HG03521 (cell line): Measurements from ENCODE around the gene RTP5.
"Not testable (repeated sequence)": the region's sequence is repeated elsewhere in the genome, so short reads cannot be mapped to it uniquely, and the experiment has no call there.

Experiments used
- ATAC-seq: cut with Tn5 transposase; IDR thresholded peaks from one replicate; pipeline ENCODE4 v1.9.1; 2021; ENCODE audit warnings: mild to moderate bottlenecking, moderate library complexity; ENCODE audit not compliant: unreplicated experiment

Gene RTP5

DNA sequence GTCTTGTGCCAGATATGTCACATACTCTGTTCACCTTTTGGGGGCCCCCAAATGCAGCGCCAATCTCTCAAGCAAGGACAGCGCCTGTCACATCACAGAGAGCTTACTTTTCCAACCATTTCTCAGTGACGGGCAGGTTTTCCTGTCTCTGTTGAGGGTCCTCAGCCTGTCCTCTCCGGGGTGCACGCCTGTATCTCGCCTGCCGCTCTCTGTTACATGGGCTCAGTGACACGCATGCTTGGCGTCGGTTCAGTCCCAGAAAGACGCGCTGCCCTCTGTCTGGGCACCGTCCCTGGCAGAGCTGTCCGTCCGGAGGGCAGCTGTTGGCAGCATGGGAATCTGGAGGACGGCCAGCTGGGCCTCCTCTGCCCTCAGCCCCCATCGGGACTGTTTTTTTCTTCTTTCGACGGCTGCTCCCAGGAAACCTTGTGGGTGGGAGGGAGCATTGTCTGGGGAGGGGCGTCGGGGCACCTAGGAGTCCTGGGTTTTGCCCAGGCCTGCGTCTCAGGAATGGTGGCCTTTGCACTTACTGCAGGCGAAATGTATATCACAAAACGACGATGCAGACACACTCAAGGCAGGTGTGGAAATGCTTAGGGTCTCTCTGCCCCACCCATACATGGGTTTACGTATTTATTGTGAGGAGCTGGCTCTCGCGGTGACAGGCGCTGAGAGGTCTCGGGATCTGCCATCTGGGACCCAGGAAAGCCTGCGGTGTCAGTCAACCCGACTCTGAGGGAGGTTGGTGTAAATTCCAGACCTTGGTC, 30.9 kb downstream of the RTP5 start:
- no peak for ATAC-seq

DNA sequence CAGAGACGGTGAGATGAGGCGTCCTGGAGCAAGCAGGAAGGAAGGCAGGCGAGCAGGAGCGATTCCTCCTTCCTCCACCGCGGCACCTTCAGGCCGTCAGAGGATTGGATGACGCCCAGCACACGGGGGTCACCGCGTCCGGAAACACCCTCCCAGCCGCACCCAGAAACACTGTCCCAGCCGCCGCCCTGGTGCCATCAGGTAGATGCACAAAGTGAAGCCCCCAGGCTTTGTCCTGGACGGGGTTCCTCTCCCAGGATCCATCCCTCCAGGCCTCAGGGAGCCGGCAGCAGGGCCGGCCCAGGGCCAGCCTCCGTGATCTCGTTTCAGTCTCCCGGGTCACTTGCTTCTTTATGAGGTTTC, 31.5 kb downstream of the RTP5 start:
- no peak for ATAC-seq

DNA sequence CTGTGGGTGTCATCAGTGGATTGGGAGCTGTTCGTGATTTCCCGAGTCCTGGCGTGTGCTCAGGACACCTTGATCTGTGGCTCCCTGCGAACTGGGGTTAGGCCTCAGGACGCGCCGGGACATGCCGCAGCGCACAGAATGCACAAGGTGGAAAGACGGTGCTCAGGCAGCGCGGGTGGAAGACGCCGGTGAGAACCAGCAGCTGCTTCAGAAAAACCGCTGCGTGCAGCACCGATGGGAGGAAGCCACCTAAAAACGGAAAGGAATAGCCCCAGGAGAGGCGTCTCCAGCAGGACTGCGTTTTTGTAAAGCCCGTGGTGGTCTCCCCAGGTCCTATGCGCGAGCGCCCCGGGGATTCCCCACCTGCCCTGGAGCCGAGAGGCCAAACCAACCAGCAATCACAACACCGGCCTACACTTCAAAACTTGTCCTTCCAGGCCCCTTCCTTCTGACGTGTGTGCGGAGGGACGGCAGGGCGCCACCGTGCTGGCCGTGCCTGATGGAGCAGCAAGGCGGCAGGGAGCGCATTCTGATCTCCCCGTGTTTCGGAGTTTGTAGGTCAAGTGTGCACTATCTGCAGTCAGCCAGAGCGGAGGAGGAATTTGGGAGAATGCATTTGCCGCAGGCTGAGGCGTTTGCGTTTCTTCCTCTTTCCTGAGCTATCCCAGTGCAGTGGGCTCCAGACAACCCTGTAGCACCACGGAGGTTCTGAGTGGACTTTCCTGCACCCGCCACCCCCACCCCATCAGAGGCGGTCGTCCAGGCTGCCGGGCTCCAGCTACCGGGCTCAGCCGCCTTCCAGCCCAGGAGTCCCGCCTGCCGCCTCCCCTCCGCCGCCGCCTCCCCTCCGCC, 32.2 kb downstream of the RTP5 start:
- ATAC-seq = no peak

DNA sequence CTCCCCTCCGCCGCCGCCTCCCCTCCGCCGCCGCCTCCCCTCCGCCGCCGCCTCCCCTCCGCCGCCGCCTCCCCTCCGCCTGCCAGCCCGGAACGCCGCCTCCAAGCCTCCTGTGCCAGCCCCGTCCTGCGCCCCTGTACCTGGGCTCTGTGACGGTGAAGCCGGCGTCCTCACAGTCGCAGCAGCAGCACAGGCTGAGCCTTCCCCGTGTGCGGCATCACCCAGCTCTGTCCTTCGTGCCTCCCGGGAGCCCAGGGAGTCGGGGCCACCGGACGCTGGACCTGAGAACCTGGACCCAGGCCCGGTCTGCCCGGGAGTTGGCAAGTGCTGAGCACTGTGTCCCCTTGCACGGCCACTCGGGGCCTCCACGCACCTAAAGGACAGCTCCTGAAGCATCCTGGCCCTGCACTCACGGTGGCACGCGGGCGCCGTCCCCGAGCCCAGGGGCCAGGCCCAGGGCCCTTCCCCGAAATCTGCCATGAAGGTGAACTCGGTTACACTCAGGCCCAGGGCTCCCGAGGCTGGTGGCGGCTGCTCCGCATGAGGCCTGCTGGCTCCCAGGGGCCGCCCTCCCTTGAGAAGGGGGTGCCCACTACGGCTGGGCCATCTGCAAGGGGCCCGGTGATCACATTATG, 32.9 kb downstream of the RTP5 start:
- ATAC-seq = no peak

DNA sequence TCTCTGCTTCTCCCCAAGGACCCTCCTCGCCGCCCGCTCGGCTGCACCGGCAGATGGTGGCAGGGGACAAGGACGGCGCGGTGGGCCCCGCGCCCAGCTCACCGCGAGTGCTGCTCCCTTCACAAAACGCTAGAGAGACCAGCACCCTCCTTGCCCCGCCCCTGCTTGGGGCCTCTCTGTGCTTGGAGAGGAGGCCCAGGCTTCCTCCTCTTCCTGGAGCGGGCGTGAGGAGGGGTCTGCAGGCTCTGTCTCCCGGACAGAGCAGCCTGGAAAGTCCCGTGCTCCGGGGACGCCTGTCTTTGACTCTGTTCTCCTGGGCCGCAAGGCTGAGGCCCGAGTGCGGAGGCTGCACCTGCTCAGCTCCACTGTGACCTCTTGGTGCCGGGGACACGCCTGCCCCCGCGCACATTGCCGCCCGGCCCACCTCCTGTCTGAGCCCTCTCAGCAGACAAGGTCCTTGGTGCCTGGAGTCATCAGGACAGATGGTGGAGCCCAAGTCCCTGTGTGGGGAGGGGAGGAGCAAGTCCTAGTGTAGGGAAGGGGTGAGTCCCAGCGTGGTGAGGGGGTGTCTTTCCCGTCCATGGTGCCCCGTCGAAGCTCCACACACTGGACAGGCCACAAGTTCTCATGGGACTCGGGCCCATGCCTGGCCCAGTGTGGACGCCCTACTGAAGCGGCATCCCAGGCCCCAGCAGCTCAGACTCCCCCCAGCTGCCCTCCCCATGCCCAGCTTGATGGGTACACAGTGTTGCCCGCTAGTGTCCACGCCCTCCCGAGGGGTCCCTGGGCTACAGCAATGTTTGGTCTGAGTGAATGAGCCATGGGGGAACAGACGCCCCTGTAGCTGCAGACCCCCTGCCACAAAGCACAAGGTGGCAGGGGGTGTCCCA, 33.8 kb downstream of the RTP5 start:
- no peak for ATAC-seq

DNA sequence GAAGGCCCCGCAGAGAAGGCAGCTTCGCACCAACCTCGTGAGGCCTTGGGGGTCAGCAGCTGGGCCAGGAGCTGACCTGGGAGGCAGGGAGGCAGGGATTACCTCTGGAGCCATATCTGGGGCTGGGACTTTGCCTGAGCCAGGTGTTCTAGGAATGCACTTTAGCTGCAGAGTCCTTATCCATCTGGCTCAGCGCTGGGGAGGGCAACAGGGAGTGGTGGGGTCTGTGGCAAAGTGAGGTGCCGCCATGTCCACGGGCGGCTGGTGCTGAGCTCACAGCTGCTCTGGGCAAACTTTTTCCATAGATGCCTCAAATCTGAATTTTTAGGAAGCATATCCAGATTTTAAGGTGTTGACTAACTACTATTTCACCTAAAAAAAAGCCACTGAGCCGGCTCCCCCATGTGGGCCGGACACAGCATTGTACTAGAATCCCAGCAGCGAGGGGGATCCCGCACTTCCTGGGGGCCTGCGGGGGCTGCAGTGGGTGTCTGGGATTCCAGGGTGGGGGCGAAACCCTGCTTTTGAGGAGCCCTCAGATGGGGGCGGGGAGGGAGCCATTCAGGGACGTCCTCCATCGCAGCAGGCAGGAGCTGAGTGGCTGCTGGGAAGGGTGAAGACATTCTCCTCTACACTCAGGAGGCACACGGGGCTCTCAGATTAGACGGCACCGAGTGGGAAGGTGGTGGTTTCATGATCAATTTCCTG, 34.6 kb downstream of the RTP5 start:
- no peak for ATAC-seq

DNA sequence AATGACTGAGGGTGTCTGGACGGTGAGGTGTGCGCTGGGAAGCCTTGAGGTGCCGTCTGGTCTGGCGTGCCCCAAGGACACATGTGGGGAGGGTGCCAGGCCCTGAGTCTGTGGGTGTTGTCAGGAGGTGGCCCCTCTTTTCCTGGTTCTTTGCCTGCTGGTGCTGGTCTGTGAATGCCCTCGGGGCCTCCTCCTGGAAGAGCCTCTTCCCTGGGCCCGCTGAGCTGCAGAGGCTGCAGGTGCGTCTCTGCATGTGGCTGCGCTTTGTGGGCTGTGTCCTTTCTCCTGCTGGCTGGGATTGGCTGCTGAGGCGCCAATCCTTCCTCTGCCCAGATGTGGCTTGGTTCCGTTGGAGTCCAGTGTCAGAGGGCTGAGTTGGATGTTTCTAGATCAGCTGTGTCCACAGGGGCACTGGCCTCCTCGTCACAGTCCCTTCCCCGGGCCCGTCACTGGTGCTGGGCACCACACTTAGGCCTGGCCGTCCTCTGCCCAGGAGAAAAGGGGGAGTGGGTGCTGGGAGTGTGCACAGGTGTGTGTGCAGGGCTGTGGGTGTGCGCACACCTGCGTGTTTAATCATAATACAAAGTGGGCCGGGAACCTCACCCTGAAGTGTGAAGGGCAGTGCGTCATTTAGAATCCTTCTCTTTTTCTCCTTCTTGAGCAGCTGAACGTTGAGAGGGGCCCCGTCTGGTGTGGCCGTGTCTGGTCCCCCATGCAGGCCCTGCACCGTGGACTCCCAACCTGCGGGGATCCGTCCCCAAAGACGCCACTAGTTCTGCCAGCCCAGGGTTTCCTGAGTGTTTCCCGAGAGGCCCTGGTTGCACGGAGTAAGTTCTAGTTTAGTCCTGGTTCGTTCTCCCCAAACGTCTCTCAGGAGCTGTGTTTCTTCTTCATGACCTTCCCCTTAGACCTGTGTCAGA, 35.5 kb downstream of the RTP5 start:
- no peak for ATAC-seq

DNA sequence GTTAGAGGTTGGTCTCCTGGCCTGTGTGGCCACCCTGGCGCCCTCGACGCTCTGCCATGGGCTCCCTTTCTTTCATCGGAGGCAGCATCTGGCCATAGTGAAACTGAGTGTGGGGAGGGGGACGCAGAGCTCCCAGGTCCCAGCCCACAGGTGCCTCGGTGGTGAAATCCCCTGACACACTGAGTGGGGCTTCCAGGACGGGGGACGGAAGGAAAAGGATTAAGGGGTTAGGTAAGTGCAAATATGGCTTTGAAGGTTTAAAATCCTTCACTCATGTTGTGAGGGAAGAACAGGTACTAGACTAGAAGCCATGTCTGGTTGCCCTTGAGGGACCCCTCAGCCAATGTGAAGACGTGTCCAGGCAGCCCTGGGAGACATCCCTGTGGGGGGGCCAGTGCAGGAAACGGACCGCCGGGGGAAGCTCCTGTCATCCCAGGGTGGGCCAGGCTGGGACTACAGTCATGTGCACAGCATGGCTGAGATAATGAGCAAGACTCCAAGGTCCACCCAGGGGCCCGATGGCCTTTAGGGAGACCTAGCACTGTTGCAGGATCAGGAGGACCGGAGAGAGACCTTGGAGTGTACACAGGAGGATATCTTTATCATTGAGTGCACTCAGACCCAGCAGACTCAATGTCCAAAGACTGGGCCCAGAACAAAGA, 36.3 kb downstream of the RTP5 start:
- no peak for ATAC-seq

DNA sequence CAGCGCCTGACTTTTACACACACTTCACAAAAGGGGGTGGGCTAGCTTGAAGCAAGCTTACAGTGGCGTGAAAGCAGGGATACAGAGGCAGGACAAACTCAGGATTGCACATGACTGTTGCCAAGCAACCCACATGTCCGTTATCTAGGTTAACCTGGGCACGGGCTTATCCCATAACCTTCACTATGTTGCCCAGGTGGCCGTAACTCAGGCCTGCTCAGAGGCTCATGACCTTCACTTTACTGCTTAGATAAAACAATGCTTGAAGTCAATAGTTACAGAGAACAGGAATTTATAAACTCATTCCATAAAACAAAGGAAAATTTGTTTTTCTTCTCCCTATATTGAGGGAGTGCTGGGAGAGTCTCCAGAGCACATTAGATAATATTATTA, 36.8 kb downstream of the RTP5 start:
- not testable (repeated sequence) for ATAC-seq

DNA sequence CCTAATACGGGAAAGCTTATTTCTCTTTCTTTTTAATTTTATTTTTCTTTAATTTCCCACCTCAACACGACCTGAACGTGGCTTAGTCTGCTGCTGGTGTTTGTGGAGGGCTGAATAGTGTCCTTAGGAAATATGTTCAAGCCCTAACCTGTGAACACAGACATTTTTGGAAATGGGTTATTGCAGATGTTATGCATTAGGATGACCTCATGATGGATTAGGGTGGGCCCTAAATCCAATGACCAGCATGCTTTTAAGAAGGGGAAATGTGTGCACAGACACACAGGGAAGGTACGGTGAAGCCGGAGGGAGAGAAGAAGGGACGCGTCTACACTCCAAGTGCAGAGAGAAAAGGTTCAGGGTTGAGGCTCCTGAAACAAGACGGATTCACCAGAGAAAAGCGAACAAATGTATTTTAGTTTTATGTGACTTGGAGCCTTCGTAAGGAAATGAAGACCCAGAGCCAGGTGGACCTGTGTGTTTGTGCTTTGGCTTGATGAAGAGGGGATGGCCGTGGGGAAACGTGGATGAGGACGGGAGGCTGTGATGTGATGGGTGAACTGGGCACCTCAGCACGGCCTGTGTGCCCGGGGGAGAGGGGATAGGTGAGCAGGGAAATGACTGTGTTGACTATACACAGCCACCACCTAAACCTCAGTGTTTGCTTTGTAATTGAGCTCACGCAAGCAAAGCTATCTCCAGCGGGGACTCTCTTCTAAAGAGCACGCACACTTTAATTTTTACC, 37.5 kb downstream of the RTP5 start:
- ATAC-seq = no peak

DNA sequence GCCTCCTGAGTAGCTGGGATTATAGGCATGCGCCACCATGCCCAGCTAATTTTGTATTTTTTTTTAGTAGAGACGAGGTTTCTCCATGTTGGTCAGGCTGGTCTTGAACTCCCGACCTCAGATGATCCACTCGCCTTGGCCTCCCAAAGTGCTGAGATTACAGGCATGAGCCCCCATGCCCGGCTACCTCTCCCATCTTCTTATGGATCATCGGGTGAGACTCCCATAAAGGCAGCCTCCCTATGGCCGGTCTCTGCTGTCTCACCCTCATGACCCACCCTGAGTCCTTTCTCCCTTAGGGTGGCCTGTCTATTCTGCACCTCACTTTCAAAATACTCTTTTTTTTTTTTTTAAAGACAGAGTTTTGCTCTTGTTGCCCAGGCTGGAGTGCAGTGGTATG, 38.3 kb downstream of the RTP5 start:
- not testable (repeated sequence) for ATAC-seq

DNA sequence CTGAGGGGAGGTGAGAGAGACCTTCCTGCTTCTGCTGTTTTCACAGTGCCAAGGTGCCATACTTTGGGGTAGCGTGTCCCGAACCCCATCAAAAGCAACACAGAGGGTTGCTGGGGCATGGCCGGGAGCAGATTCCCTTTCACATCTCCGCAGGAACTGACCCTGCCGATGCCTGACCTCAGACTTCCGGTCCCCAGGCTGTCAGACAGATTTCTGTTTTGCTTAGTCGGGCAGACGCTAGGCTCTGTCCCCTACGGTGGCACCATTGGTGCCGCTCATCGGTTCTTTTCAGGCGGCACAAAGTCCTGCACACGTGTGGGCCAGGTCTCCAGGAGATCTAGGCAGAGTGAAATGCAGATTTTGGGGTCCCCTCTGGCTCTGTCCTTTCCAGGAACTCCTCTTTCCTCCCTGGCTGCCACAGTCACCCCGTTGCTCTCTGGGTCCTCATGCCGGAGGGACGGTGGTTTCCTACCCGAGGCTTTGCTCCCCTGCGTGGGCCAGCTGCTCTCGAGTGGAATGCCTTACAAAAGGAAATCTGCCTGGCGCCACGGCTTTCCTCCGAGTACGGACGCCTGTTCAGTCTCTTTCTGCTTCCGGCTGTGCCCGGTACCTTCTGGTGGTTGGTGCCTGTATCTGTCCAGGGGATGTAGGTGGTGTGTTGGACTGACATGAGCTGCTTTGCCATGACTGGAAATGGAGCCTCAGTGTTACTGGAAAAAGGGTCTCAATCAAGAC, 39.3 kb downstream of the RTP5 start:
- no peak for ATAC-seq

DNA sequence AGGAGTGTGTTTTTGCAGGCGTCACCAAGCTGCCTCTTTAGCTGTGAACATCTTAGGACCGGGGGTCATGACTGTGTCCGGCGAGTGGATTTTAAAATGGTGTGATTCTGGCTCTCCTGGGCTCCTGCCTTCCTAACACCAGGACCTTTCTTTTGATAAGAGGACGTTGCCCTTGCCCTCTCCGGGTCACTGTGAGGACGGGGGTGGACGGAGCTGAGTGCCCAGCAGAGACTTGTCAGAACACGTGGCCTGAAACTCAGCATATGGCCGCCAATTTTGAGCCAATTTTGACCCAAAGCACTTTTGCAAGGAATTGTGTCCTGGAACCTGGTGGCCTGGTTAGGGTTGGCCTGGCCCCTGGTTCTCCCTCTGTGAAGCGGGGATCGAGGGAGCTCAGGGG, 40.2 kb downstream of the RTP5 start:
- ATAC-seq = no peak

DNA sequence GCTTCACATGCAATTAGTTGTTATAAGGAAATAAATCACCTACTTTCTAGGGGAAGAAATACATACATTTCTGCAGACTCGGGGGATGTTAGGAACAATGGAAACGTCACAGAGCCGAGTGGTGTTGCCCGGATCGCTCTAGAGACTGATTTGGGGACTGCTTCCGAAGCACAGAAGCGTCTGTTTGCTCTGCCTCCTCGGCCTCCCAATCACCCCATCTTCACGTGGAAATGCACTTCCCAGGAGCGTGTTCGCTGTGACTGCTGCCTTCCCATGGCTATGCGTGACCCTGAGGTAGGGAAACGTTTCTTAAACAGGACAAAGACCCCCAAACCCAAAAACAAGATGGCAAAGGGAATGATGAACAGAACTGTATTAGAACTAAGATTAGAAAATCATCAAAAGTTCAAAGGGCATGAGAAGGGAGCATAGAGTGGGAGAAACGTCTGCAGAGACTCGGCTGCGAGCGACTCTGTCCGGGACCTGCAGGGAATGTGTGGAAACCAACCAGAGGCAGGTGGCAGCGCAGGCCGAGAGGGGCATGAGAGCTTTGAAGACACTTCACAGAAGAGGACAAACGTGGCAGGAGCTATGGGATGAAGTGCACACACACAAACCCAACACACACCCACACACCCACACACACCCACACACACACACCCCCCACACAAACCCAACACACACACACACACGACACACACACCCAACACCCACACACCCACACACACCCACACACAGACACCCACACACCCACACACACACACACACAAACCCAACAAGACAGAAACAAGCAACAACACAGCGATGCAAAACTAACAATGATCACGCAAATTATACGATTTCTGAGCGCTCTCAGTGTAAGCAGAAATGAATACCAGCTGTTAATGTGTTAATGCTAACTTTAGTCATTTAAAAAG, 41.3 kb downstream of the RTP5 start:
- ATAC-seq = no peak

DNA sequence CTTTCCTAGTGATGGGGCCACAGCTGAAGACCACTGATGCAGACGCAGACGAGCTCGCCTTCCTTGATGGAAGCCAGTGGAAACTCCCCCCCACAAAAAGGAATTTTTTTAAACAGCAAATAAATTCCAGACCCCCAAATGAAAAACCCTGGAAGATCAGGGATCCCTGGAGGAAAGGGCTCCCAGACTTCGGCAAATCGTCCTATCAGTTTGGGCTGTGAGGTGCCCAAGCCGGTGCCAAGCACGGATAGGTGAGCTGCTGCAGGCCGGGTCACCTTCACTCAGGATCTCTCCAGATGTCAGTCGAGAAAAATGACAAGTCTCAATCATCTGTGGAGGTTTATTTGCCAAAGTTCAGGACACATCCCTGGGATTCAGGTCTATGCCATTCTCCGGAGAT, 42.0 kb downstream of the RTP5 start:
- no peak for ATAC-seq

DNA sequence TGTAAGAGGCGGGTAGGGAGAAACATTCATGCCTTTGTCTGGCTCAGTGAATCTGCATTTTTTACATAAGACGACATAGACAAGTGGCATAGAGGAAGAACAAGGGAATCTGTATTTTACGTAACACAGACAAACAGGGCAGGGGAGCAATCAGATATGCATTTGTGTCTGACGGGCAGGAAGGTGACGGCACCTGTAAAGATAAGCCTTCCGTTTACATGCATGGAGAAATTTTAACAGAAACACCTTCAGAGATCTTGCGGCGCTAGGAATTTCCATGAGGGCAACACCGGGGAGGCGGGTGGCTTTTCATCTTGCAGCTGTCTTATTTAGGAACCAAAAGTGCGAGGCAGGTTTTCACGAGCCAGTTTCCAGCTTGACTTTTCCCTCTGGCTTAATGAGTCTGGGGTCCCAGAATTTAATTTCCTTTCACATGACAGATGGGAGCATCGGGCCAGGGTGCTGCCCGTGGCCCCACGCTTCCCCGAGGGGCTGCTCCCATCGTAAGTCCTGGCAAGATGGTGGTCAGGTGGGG, 42.6 kb downstream of the RTP5 start:
- no peak for ATAC-seq
